Esophagus squamous epithelium (tissue), 5 donors: ENCODE measurements around the gene SALL3. TPM values are rescaled to one million over a fixed set of nuclear protein-coding genes. Genes with fewer than 3 reads are reported as not detected.

Experiments used
- DNase-seq: peaks from one replicate; lab custom pipeline; 2025; lab: John Stamatoyannopoulos, UW
- H3K27ac ChIP-seq, 4 donors: fragments of 200-600 bp; sonication (generic); one replicate each; pipeline ENCODE4 v1.5.1; 2016 to 2019; ENCODE audit warnings: mild to moderate bottlenecking in 1 of 4
- H3K27me3 ChIP-seq, 4 donors: fragments of 200-600 bp; sonication (generic); 1 replicate in 3 of 4; 2 replicates in 1 of 4; pipeline versions ENCODE4 v1.5.1 to v1.6.0; 2017 to 2021; ENCODE audit warnings: antibody characterized with exemption in 1 of 4
- H3K36me3 ChIP-seq, 3 donors: fragments of 200-600 bp; sonication (generic); one replicate each; pipeline ENCODE4 v1.5.1; 2016 to 2019
- H3K4me1 ChIP-seq, 3 donors: fragments of 200-600 bp; sonication (generic); one replicate each; pipeline ENCODE4 v1.5.1; 2017 to 2019
- H3K4me3 ChIP-seq, 4 donors: fragments of 200-600 bp; sonication (generic); 1 replicate in 3 of 4; 2 replicates in 1 of 4; pipeline ENCODE4 v1.5.1; 2016 to 2019; ENCODE audit warnings: mild to moderate bottlenecking in 2 of 4, moderate library complexity in 1 of 4
- H3K9me3 ChIP-seq, 3 donors: fragments of 200-600 bp; sonication (generic); one replicate each; pipeline ENCODE4 v1.5.1; 2016 to 2019
- POLR2A ChIP-seq, 4 donors: fragments of 450-650 bp; IDR thresholded peaks; one replicate each; pipeline ENCODE4 v1.6.1; 2017; ENCODE audit warnings: antibody characterized with exemption in 4 of 4, mild to moderate bottlenecking in 4 of 4, moderate library complexity in 3 of 4
- WGBS, 2 donors: methylation state at CpG; one replicate each; pipeline ENCODE4 v1.1.5; 2018; 5-methylcytosine and 5-hydroxymethylcytosine counted together
- intact Hi-C: fragments of 100-400 bp; cut with DNase I; formaldehyde crosslinking; loops from one replicate; pipeline ENCODE4 v1.15.0; 2022
- total RNA-seq, 4 donors: library from RNA; depleted of rRNA; stranded (reverse); fragments of >200 nt; gene quantifications; one replicate each; pipeline ENCODE4 v1.1.0, GENCODE V29; 2016
- TF ChIP-seq, protein P1 (sequence below), 6 experiments: fragments of 450-650 bp in 4 of 6; fragments of 200-600 bp in 2 of 6; sonication (generic) in 2 of 6; IDR thresholded peaks; one replicate each; pipeline ENCODE4 v1.5.1; 2016 to 2019; ENCODE audit warnings: antibody characterized with exemption in 6 of 6, mild to moderate bottlenecking in 4 of 6, moderate library complexity in 4 of 6
- donor health status: DM: yes; HTN: yes; CAD: no.

SALL3 gene
- total RNA-seq, 4 donors from 2014 or later: not detected

DNA sequence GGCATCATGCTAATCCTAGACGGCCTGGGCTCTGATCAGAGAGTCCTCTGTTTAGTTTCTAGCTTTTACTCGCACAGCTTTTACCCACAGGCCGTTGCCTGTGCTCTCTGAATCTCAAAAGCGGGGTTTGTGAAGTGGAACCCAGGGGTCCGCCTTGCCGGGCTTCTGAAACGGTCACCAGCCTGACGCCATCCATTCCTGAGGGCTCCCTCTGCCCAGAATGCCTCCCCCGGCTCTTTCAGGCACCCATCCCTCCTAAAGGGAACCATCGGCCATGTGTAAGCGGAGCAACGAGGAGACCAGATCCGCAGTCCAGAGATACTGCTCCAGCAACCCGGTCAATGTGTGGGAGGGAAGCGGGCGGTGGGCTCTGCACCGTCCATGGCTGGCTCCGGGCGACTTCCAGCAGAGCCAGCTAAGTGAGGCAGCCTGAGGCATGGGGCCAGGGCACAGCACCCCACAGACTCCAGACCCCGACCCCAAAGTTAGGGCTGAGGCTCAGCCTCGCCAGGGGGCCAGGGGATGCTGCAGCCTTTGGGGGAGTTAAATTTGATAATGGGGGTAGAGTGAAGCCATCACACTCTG is 28.8 kb downstream of the SALL3 start:
- Histone ChIP-seq H3K27ac (no peak overlapping the region), H3K36me3 (no peaks in the 10 kb centered on the region), H3K27me3 (peaks cover 0 to 21% (median 0%) of the 10 kb centered on the region in 4 donors), H3K4me3 (no peak overlapping the region), H3K4me1 (no peaks in the 10 kb centered on the region), H3K9me3 (no peaks in the 10 kb centered on the region)
- intact Hi-C loops: no loop called here
- WGBS, 2 donors: 82 to 88% methylated on average over 6 of the region's 21 CpGs
- DNase-seq: no peak
- TF ChIP-seq, protein P1, sequence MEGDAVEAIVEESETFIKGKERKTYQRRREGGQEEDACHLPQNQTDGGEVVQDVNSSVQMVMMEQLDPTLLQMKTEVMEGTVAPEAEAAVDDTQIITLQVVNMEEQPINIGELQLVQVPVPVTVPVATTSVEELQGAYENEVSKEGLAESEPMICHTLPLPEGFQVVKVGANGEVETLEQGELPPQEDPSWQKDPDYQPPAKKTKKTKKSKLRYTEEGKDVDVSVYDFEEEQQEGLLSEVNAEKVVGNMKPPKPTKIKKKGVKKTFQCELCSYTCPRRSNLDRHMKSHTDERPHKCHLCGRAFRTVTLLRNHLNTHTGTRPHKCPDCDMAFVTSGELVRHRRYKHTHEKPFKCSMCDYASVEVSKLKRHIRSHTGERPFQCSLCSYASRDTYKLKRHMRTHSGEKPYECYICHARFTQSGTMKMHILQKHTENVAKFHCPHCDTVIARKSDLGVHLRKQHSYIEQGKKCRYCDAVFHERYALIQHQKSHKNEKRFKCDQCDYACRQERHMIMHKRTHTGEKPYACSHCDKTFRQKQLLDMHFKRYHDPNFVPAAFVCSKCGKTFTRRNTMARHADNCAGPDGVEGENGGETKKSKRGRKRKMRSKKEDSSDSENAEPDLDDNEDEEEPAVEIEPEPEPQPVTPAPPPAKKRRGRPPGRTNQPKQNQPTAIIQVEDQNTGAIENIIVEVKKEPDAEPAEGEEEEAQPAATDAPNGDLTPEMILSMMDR (IDR thresholded peaks at IDR 0.05): no peak
- TF ChIP-seq POLR2A (IDR thresholded peaks at IDR 0.05): no peak

GRCh38 chr18:79010802-79011201 is 31.2 kb downstream of the SALL3 start:
- Histone ChIP-seq H3K27ac (no peak overlapping the region), H3K27me3 (peaks cover 0 to 21% (median 0%) of the 10 kb centered on the region in 4 donors), H3K36me3 (no peaks in the 10 kb centered on the region), H3K4me3 (no peak overlapping the region), H3K9me3 (no peaks in the 10 kb centered on the region), H3K4me1 (no peaks in the 10 kb centered on the region)
- intact Hi-C loops: no loop called here
- 73 to 81% methylated on average over 9 of the region's 9 CpGs for WGBS, 2 donors
- DNase-seq: no peak
- TF ChIP-seq, protein P1 (IDR thresholded peaks at IDR 0.05): no peak
- TF ChIP-seq POLR2A (IDR thresholded peaks at IDR 0.05): no peak

DNA sequence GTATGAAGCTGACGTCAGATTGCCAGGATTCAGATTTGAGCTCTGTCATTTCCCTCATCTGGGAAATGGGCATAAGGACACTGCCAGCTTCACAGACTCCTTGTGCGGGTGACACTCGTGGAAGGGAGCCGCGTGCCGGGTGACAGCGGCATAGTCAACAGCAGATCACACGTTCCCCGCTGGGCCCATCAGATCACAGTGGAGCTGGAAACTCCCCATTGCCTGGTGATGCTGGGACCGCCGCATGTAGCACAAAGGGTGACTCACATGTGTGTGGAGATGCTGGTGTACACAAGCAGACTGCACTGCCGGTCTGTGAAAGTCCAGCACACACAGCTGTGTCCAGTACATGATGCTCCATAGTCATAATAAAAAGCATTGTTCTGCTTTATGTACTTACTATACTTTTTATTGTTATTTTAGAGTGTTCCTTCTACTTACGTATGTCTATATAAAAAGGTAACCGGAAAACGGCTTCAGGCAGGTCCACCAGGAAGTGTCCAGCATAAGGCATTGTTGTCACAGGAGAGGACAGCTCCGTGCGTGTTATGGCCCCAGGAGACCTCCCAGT is 31.8 kb downstream of the SALL3 start:
- intact Hi-C loops: no loop called here
- H3K27me3 ChIP-seq: peaks cover 0 to 15% (median 0%) of the 10 kb centered on the region in 4 donors
- no peak for TF ChIP-seq POLR2A (IDR thresholded peaks at IDR 0.05)
- TF ChIP-seq, protein P1 (IDR thresholded peaks at IDR 0.05): no peak
- no peaks in the 10 kb centered on the region for H3K4me1 ChIP-seq
- no peaks in the 10 kb centered on the region for H3K9me3 ChIP-seq
- no peak overlapping the region for H3K27ac ChIP-seq
- no peak for DNase-seq
- no peaks in the 10 kb centered on the region for H3K36me3 ChIP-seq
- no peak overlapping the region for H3K4me3 ChIP-seq
- 77 to 78% methylated on average over 9 to 15 of the region's 17 CpGs for WGBS, 2 donors

GRCh38 chr18:79013869-79014268 is 34.3 kb downstream of the SALL3 start:
- intact Hi-C loops: no loop called here
- Histone ChIP-seq H3K36me3 (no peaks in the 10 kb centered on the region), H3K4me3 (no peak overlapping the region), H3K9me3 (no peaks in the 10 kb centered on the region), H3K4me1 (no peaks in the 10 kb centered on the region), H3K27ac (no peak overlapping the region), H3K27me3 (peaks cover 0 to 28% (median 0%) of the 10 kb centered on the region in 4 donors)
- no peak for DNase-seq
- TF ChIP-seq POLR2A (IDR thresholded peaks at IDR 0.05): no peak
- TF ChIP-seq, protein P1 (IDR thresholded peaks at IDR 0.05): no peak
- 61 to 71% methylated on average over 8 to 10 of the region's 10 CpGs for WGBS, 2 donors

DNA sequence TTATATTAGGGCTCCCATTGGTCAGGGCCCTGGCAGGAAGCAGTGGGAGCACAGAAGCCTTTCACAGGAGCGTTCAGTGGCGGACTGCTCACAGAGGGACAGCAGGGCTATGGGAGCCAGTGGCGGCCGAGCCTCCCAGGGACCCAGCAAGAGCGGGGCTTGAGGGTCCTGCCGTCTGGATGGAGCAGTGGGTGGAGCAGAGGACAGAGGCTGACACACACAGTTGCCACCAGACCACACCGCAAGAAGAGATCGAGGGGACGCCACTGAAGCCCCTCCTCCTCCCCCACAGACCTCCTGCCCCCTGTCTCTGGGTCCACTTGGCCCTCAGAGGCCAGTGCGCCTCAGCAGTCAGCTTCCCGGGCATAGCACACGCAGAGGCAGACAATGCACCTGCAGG is 39.3 kb downstream of the SALL3 start:
- DNase-seq: no peak
- 67 to 100% methylated on average over 5 of the region's 12 CpGs for WGBS, 2 donors
- intact Hi-C loops: no loop called here
- Histone ChIP-seq H3K9me3 (peaks cover 0 to 8% (median 0%) of the 10 kb centered on the region in 3 donors), H3K27me3 (peaks cover 0 to 26% (median 0%) of the 10 kb centered on the region in 4 donors), H3K36me3 (no peaks in the 10 kb centered on the region), H3K27ac (no peak overlapping the region), H3K4me3 (no peak overlapping the region), H3K4me1 (no peaks in the 10 kb centered on the region)
- TF ChIP-seq POLR2A (IDR thresholded peaks at IDR 0.05): no peak
- TF ChIP-seq, protein P1 (IDR thresholded peaks at IDR 0.05): no peak
